Spleen (tissue), 7 donors: ENCODE data around the gene KLF6.

Experiments
- POLR2A ChIP-seq, 3 donors: fragments of 450-650 bp; IDR thresholded peaks; one replicate each; pipeline ENCODE4 v1.5.1; 2017; ENCODE audit warnings: antibody characterized with exemption in 3 of 3, mild to moderate bottlenecking in 1 of 3
- POLR2AphosphoS5 ChIP-seq, 3 donors: sonication (generic); formaldehyde crosslinking; IDR thresholded peaks; one replicate each; pipeline ENCODE4 v1.5.1; 2017; ENCODE audit warnings: antibody characterized with exemption in 3 of 3
- TF ChIP-seq, protein P1 (sequence below), 11 experiments: fragments of 200-600 bp in 7 of 11; fragments of 450-650 bp in 4 of 11; sonication (generic) in 4 of 11; IDR thresholded peaks in 8 of 11; conservative IDR thresholded peaks in 3 of 11; 1 replicate in 7 of 11; 2 replicates in 4 of 11; pipeline versions ENCODE4 v1.4.0 to v1.8.0; 2016 to 2021; ENCODE audit warnings: antibody characterized with exemption in 11 of 11, inconsistent platforms in 4 of 11, mild to moderate bottlenecking in 1 of 11
- donor health status: DM: no; HTN: no; CAD: no; lungs with moderate emphysema.
- donor health status: DM: no; HTN: no; CAD: no.
- donor health status: DM: no; HTN: no; CAD: no.

GRCh38 chr10:3820255-3820654, 35.2 kb upstream of the KLF6 start:
- TF ChIP-seq, protein P1, sequence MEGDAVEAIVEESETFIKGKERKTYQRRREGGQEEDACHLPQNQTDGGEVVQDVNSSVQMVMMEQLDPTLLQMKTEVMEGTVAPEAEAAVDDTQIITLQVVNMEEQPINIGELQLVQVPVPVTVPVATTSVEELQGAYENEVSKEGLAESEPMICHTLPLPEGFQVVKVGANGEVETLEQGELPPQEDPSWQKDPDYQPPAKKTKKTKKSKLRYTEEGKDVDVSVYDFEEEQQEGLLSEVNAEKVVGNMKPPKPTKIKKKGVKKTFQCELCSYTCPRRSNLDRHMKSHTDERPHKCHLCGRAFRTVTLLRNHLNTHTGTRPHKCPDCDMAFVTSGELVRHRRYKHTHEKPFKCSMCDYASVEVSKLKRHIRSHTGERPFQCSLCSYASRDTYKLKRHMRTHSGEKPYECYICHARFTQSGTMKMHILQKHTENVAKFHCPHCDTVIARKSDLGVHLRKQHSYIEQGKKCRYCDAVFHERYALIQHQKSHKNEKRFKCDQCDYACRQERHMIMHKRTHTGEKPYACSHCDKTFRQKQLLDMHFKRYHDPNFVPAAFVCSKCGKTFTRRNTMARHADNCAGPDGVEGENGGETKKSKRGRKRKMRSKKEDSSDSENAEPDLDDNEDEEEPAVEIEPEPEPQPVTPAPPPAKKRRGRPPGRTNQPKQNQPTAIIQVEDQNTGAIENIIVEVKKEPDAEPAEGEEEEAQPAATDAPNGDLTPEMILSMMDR (IDR thresholded peaks at IDR 0.05 in 8 of 11, conservative IDR thresholded peaks at IDR 0.05 in 3 of 11), result no peak
- TF ChIP-seq POLR2AphosphoS5 (IDR thresholded peaks at IDR 0.05), result no peak
- no peak for TF ChIP-seq POLR2A (IDR thresholded peaks at IDR 0.05)
